GM12892 (cell line): ENCODE data around the gene GPR3.

Source experiments
- POLR2A ChIP-seq: IDR thresholded peaks from 2 replicates; pipeline ENCODE4 v1.6.1; 2011; ENCODE audit warnings: low read depth, low read length, control low read depth
- POLR2AphosphoS5 ChIP-seq: IDR thresholded peaks from 2 replicates; pipeline ENCODE4 v1.6.1; 2011; ENCODE audit warnings: low read depth, low read length, control low read depth

GRCh38 chr1:27350663-27351540, 41.5 kb upstream of the GPR3 start:
- TF ChIP-seq POLR2A, result no peak
- no peak for TF ChIP-seq POLR2AphosphoS5
